Subcutaneous abdominal adipose tissue (tissue), 5 donors: ENCODE results near the gene SCGB1C1.

Experiments
- H3K27ac ChIP-seq: one replicate; pipeline ENCODE4 v1.7.0; 2013; ENCODE audit warnings: low read depth, mild to moderate bottlenecking, inconsistent platforms, low read length, moderate library complexity
- H3K27me3 ChIP-seq, 5 donors: one replicate each; pipeline ENCODE4 v1.7.0; 2013; ENCODE audit warnings: low read length in 5 of 5, inconsistent platforms in 1 of 5; ENCODE audit not compliant: control insufficient read depth in 5 of 5, insufficient read depth in 4 of 5
- H3K36me3 ChIP-seq, 5 donors: one replicate each; pipeline ENCODE4 v1.7.0; 2013; ENCODE audit warnings: low read length in 5 of 5; ENCODE audit not compliant: control insufficient read depth in 5 of 5, insufficient read depth in 5 of 5
- H3K4me1 ChIP-seq, 5 donors: one replicate each; pipeline ENCODE4 v1.7.0; 2013; ENCODE audit warnings: low read length in 5 of 5, mild to moderate bottlenecking in 3 of 5, moderate library complexity in 1 of 5; ENCODE audit not compliant: control insufficient read depth in 5 of 5, insufficient read depth in 5 of 5
- H3K4me3 ChIP-seq, 5 donors: one replicate each; pipeline ENCODE4 v1.7.0; 2013; ENCODE audit warnings: low read length in 5 of 5, low read depth in 1 of 5
- H3K9ac ChIP-seq, 5 donors: one replicate each; pipeline ENCODE4 v1.7.0; 2013; ENCODE audit warnings: low read length in 5 of 5, mild to moderate bottlenecking in 4 of 5, moderate library complexity in 3 of 5
- H3K9me3 ChIP-seq, 5 donors: one replicate each; pipeline ENCODE4 v1.7.0; 2013; ENCODE audit warnings: low read length in 5 of 5; ENCODE audit not compliant: control insufficient read depth in 5 of 5
- donor health status: healthy.
- donor health status: healthy.
- donor health status: healthy.
- donor health status: healthy.
- donor health status: healthy.

SCGB1C1 gene

DNA sequence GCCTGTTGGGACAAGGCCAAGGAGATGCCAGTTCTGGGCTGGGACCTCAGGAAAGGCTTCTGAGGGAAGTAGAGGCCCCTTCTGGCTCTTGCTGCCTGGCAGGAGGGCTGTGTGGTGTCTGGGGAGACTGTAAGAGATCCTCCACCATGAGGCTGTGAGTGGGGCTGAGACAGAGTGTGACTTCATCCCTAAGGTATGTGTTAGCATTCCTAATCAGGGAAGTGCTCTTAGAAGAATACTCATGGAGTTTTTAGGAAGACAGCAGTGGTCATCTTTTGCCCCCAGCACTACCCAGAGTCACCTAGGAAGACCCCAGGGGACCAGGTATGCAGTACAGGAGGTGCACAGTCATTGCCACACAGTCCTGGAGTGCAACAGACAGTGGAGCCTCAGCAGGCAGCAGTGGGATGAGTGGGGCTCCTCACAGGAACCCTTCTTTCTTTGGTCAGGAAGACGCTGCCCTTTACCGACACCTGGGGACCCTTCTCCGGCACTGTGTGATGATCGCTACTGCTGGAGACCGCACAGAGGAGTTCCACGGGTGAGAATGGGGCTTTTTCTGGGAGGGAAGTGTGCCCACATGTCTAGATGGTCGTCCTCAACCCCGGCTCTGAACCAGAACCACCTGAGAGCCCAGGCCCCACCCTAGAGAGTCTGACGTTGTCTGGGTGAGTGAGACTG lies 17.4 kb downstream of the SCGB1C1 start:
- no peaks in the 10 kb centered on the region for H3K9me3 ChIP-seq
- peak overlapping the region; percentile 9 to 90 (median 38) for H3K9ac ChIP-seq
- peak overlapping the region; percentile 40 for H3K27ac ChIP-seq
- peaks cover 0 to 61% (median 60%) of the 10 kb centered on the region in 5 donors for H3K36me3 ChIP-seq
- H3K27me3 ChIP-seq = peaks cover 0 to 2% (median 0%) of the 10 kb centered on the region in 5 donors
- peak overlapping the region; percentile 17 to 97 (median 84) for H3K4me3 ChIP-seq
- H3K4me1 ChIP-seq = peaks cover 27 to 54% (median 44%) of the 10 kb centered on the region in 5 donors

DNA sequence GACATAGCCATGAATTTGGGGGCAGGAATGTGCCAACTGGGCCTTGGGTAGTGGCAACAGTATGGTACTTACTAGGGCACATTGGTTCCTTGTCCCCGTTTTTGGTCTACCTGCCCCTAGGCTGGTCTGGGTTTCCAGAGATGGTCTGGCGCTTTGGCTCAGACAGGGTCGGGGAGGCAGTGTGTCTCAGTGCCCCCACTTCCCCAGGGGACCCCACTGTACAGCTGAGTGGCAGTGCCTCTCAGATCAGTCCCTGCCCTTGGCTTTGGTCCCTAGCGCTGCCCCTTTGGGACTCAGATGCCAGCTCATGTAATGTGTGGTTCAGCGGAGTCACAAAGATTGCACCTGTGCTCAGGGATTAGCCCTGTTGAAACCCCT lies 17.9 kb downstream of the SCGB1C1 start:
- Histone ChIP-seq H3K9ac (peak overlapping the region in 2 of 5 donors; percentile 33 to 38), H3K9me3 (no peaks in the 10 kb centered on the region), H3K27me3 (peaks cover 0 to 2% (median 0%) of the 10 kb centered on the region in 5 donors), H3K4me3 (peak overlapping the region in 1 of 5 donors; percentile 51), H3K36me3 (peaks cover 0 to 63% (median 60%) of the 10 kb centered on the region in 5 donors), H3K4me1 (peaks cover 22 to 49% (median 38%) of the 10 kb centered on the region in 5 donors), H3K27ac (peak overlapping the region; percentile 40)

DNA sequence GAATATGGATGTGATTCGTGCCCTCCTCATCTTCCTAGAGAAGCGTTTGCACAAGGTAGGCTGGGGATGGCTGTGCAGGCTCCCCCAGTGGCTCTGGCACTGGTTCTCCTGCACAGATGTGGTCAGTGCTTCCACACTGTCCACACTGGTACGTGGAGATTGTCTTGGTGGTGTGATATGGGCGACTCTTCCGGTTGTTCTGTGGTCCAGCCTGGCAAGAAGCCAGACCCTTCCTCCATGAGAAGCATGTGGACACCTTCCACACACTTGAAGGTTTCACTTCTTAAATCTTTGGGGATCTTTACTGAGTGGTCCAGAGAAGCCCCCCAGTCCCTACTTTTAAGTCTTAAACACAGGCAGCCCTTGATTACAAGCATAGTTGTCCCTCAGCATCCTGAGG lies 18.4 kb downstream of the SCGB1C1 start:
- Histone ChIP-seq H3K27me3 (peaks cover 0 to 2% (median 0%) of the 10 kb centered on the region in 5 donors), H3K9ac (no peak overlapping the region), H3K36me3 (peaks cover 0 to 68% (median 65%) of the 10 kb centered on the region in 5 donors), H3K4me3 (no peak overlapping the region), H3K9me3 (no peaks in the 10 kb centered on the region), H3K4me1 (peaks cover 17 to 44% (median 33%) of the 10 kb centered on the region in 5 donors), H3K27ac (no peak overlapping the region)

DNA sequence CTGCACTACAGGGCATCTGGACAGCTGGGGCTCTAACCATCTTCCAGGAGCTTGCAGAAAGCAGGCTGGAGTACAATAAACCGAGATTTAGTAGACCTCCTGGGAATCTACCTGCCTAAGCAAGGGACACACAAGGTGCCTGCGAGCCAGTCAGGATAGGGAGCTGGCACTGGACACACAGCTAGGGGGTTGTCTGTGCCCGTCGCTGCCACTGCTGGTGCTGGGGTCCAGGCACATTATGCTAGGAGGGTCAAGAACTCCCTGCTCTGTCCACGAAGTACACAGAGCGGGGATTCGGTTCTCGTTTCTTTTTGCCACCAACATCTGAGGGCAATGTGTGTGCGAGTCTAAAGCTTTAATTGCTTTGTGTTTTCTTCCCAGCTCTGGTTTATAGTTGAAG lies 18.9 kb downstream of the SCGB1C1 start:
- Histone ChIP-seq H3K27me3 (peaks cover 0 to 2% (median 0%) of the 10 kb centered on the region in 5 donors), H3K27ac (no peak overlapping the region), H3K9me3 (no peaks in the 10 kb centered on the region), H3K36me3 (peaks cover 0 to 70% (median 67%) of the 10 kb centered on the region in 5 donors), H3K9ac (no peak overlapping the region), H3K4me3 (no peak overlapping the region), H3K4me1 (peaks cover 15 to 39% (median 29%) of the 10 kb centered on the region in 5 donors)

DNA sequence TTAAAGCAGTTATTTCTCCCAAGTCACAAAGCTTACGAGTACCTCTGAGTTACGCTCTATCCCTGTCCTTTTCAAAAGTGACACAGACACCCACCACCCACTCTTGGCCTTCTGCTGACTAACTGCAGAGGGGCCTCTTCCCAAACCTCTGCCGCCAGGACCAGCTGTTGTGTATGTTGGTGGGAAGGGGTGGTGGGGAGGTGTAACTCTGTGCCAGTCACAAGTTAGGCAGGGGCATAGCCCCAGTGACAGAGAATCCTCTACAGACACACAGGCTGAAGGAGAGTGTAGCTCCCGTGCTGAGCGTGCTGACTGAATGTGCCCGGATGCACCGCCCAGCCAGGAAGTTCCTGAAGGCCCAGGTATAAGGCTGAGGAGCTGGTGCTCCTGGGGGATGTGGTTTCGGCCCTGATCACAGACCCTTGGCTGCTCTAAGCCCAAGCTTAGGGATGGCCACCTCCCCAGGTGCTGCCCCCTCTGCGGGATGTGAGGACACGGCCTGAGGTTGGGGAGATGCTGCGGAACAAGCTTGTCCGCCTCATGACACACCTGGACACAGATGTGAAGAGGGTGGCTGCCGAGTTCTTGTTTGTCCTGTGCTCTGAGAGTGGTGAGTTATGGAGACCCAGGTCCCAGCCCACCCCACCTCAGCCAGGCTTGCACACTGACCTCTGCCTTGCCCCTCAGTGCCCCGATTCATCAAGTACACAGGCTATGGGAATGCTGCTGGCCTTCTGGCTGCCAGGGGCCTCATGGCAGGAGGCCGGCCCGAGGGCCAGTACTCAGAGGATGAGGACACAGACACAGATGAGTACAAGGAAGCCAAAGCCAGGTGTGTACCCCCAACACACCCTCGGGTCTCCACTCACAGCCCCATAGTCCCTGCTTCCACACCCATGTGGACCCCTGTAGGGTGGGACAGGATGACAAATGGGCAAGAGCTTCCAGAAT lies 19.5 kb downstream of the SCGB1C1 start:
- H3K4me3 ChIP-seq = no peak overlapping the region
- H3K9me3 ChIP-seq = no peaks in the 10 kb centered on the region
- H3K27me3 ChIP-seq = peaks cover 0 to 1% (median 0%) of the 10 kb centered on the region in 5 donors
- peaks cover 14 to 37% (median 27%) of the 10 kb centered on the region in 5 donors for H3K4me1 ChIP-seq
- peaks cover 0 to 70% (median 67%) of the 10 kb centered on the region in 5 donors for H3K36me3 ChIP-seq
- H3K9ac ChIP-seq = peak overlapping the region in 2 of 5 donors; percentile 28 to 43
- H3K27ac ChIP-seq = no peak overlapping the region

DNA sequence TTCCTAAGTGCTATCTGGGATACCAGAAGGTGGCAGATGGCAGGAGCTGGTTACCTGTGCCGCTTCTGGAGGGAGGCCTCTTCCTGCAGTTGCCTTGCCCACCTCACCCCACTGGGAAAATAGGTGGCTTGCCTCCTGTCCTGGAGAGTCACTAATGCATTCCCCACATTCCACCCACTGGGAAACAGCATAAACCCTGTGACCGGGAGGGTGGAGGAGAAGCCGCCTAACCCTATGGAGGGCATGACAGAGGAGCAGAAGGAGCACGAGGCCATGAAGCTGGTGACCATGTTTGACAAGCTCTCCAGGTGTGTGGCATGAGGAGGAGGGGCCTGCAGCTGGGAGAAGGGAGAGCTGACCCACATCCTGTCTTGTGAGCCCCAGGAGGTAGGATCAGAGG lies 20.2 kb downstream of the SCGB1C1 start:
- peaks cover 0 to 73% (median 67%) of the 10 kb centered on the region in 5 donors for H3K36me3 ChIP-seq

DNA sequence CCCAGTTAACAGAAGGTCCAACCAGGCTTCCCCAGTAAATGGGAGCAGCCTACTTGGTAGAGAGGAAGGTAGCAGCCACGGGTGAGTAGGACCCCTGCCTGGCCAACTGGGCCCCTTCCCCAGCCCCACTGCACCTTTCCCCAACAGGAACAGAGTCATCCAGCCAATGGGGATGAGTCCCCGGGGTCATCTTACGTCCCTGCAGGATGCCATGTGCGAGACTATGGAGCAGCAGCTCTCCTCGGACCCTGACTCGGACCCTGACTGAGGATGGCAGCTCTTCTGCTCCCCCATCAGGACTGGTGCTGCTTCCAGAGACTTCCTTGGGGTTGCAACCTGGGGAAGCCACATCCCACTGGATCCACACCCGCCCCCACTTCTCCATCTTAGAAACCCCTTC lies 21.2 kb downstream of the SCGB1C1 start:
- Histone ChIP-seq H3K36me3 (peaks cover 0 to 79% (median 74%) of the 10 kb centered on the region in 5 donors), H3K9ac (no peak overlapping the region), H3K27ac (no peak overlapping the region)

More for the DNA sequence above, 20.2 kb downstream of the SCGB1C1 start:
- Histone ChIP-seq H3K9ac (peak overlapping the region in 1 of 5 donors; percentile 28), H3K27ac (no peak overlapping the region), H3K4me3 (no peak overlapping the region), H3K4me1 (peaks cover 12 to 30% (median 25%) of the 10 kb centered on the region in 5 donors), H3K9me3 (no peaks in the 10 kb centered on the region), H3K27me3 (no peaks in the 10 kb centered on the region)

DNA sequence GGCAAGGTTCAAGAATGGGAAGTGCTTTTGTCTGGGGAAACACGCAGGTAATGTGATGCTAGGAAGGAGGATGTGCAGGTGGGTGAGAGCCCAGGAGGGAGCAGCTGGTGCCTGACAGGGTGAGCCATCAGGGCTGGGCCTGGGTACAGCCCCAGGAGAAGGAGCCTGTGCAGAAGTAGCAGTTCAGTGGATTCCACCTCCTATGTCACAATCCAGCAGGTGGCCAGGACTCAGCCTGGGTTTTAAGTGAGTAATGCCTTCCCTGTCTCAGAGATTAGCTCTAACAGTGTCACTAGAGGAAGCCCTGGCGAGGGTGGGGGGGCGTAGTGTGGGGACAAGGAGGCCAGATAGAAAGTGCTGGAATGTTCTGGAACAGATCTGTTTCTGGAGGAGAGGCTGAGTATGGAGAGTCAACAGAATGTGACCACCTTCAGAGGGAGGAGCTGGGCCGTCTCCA lies 22.7 kb downstream of the SCGB1C1 start:
- Histone ChIP-seq H3K27ac (peak overlapping the region; percentile 21), H3K9ac (no peak overlapping the region), H3K4me3 (no peak overlapping the region), H3K36me3 (peaks cover 0 to 68% (median 62%) of the 10 kb centered on the region in 5 donors), H3K27me3 (no peaks in the 10 kb centered on the region), H3K4me1 (peaks cover 0 to 9% (median 5%) of the 10 kb centered on the region in 5 donors), H3K9me3 (no peaks in the 10 kb centered on the region)

More for the DNA sequence above, 21.2 kb downstream of the SCGB1C1 start:
- peaks cover 12 to 24% (median 20%) of the 10 kb centered on the region in 5 donors for H3K4me1 ChIP-seq
- no peaks in the 10 kb centered on the region for H3K27me3 ChIP-seq
- H3K4me3 ChIP-seq = no peak overlapping the region
- no peaks in the 10 kb centered on the region for H3K9me3 ChIP-seq

DNA sequence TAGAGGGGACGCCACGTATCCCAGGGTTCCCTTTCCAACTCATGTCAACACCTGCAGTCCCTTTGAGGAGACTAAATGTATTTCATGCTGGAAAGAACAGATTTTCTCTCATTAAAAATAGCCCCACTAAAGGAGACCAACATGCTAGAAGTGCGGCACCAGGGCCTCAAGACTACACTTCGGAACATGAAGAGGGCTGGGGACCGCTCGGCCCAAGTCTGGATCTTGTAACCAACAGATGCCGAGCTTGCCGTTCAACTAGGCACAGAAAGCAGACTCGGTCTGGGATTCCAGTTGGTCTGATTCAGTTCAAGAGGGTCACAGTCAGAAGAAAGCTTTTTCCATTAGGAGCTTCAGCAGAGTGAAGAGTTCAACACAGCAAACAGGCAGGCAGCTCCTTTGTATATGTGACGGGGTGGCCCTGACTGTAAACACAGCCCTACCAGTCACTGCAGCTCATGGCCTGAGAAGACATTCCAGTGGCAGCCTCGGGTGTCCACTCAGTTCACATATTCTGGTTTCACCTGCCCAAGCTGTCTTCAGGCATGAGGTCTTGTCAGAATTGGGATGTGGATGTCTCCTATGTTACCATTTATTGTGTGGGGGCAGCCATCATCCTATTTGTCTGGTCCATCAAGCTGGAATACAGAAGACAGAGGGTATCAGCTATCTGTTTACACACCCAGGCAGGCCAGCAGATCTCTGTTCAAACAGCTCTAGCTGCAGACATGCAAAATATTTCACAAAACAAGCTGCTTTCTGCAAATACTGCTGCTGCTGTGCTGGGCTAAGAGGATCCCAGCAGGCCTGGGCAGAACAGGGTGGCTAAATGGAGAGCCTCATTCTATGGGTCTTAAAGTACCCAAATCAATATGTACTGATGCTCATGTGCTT lies 23.4 kb downstream of the SCGB1C1 start:
- Histone ChIP-seq H3K27me3 (no peaks in the 10 kb centered on the region), H3K36me3 (peaks cover 0 to 61% (median 55%) of the 10 kb centered on the region in 5 donors), H3K4me1 (peaks cover 0 to 2% (median 0%) of the 10 kb centered on the region in 5 donors), H3K27ac (no peak overlapping the region), H3K9ac (peak overlapping the region in 1 of 5 donors; percentile 8), H3K4me3 (no peak overlapping the region), H3K9me3 (no peaks in the 10 kb centered on the region)
